Sigmoid colon (tissue), 3 donors: ENCODE data around the gene NIM1K.

ENCODE experiments used
- POLR2A ChIP-seq, 2 donors: fragments of 450-650 bp; IDR thresholded peaks; one replicate each; pipeline ENCODE4 v1.6.1; 2016; ENCODE audit warnings: antibody characterized with exemption in 2 of 2, mild to moderate bottlenecking in 2 of 2, moderate library complexity in 2 of 2
- TF ChIP-seq, protein P1 (sequence below), 4 experiments: fragments of 450-650 bp in 3 of 4; fragments of 200-600 bp in 1 of 4; IDR thresholded peaks; one replicate each; pipeline ENCODE4 v1.5.1; 2016 to 2019; ENCODE audit warnings: antibody characterized with exemption in 4 of 4, mild to moderate bottlenecking in 3 of 4, moderate library complexity in 2 of 4

DNA sequence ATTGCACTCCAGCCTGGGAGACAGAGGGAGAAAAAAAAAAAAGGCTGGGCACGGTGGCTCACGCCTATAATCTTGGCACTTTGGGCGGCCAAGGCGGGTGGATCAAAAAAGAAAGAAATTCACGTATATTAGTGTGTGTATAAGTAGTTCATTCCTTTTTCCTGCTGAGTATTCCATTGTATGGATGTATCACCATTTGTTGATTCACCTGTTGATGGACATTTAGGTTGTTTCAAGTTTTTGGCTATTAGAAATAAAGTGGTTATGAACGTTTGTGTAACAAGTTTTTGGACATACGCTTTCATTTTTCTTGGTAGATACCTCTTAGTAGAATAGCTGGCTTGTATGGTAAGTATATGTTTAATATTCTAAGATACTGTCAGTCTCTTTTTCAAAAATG, 42.8 kb upstream of the NIM1K start:
- TF ChIP-seq, protein P1, sequence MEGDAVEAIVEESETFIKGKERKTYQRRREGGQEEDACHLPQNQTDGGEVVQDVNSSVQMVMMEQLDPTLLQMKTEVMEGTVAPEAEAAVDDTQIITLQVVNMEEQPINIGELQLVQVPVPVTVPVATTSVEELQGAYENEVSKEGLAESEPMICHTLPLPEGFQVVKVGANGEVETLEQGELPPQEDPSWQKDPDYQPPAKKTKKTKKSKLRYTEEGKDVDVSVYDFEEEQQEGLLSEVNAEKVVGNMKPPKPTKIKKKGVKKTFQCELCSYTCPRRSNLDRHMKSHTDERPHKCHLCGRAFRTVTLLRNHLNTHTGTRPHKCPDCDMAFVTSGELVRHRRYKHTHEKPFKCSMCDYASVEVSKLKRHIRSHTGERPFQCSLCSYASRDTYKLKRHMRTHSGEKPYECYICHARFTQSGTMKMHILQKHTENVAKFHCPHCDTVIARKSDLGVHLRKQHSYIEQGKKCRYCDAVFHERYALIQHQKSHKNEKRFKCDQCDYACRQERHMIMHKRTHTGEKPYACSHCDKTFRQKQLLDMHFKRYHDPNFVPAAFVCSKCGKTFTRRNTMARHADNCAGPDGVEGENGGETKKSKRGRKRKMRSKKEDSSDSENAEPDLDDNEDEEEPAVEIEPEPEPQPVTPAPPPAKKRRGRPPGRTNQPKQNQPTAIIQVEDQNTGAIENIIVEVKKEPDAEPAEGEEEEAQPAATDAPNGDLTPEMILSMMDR (IDR thresholded peaks at IDR 0.05) = no peak
- TF ChIP-seq POLR2A (IDR thresholded peaks at IDR 0.05) = no peak
